ENCODE measurements around the gene STAP2.

The STAP2 gene

DNA sequence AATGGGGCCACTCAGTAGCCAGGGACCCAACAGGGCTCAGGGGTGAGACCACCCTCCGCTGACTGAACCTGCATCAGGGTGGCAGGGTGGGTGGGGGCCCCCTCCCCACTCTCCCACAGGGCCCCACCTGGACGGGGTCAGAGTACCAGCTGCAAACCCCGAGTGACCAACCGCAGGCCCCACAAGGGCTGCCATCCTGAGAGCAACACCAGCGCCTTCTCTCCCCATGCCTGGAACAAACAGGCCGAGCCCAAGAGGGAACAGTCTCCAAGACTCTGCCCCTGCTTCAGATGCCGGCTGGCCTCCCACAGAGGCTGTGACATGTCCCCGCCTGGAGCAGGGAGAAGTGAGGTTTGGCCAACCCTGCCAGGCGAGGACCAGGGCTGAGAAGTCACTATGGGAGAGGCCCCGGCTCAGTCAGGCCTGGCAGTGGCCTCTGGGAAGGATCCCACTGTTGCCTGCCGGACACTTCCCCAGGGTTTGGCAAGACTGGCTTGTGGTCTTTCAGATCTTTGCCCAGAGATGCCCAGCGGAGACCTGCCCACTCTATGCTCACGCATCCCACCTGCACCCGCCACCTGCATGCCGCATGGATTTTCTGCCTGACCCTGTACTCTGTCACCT lies 31.9 kb upstream of the STAP2 start:
- DNase-seq (ENCODE audit: low spot score): no peak

DNA sequence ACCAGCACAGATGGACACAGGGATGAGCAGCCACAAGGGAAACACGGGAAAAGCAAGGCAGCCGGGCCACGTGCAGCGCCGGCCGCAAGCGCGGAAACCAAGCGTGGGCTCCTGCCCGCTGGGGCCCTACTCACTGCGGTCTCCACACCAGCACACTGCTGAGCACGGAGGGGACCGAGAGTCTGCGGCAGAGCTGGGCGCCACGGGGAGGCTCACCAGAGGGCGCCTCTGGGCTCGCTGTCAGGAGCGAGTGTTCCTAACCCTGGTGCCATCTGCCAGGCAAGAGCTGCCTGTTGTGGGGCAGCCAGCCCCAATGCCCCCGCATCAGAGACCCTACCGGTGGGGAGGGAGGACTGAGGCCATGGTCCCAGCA lies 31.2 kb upstream of the STAP2 start:
- DNase-seq (ENCODE audit: low spot score): no peak

DNA sequence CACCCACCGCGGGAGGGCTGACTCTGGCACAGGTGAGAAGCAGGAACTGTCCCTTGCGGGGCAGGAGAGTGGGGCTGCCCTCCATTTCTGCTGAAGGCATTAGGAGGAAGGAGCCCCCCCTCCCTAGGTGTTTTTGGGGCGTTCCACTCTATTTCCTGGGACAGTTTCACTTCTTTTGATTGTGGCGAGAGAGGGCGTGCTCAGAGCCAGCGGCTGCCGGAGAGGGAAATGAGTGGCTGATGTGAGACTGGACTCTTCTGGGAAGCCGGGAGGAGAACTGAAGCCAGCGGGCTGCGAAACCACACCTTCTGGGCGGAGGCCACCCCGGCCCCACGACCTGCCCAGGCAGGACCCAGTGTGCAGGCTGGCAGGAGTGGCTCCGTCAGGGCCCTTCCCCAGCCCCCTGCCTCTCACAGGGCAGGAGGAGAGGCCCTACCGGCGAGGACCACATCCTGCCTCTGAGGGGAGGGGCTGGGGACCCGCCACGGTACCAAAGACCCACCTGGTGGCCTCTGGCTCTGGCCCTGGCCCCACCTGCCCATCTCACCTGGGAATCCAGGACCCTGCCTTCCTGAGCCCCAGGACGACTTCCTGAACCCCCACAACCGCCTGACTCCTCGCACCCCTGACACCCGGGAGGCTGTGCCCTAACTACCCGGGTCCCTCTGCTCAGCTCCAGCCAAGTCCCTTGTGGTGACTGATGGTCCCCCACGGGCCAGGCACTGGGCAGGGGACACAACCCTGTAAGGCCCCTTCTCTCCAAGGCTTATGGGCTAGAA lies 30.7 kb upstream of the STAP2 start:
- DNase-seq (ENCODE audit: low spot score): no peak

DNA sequence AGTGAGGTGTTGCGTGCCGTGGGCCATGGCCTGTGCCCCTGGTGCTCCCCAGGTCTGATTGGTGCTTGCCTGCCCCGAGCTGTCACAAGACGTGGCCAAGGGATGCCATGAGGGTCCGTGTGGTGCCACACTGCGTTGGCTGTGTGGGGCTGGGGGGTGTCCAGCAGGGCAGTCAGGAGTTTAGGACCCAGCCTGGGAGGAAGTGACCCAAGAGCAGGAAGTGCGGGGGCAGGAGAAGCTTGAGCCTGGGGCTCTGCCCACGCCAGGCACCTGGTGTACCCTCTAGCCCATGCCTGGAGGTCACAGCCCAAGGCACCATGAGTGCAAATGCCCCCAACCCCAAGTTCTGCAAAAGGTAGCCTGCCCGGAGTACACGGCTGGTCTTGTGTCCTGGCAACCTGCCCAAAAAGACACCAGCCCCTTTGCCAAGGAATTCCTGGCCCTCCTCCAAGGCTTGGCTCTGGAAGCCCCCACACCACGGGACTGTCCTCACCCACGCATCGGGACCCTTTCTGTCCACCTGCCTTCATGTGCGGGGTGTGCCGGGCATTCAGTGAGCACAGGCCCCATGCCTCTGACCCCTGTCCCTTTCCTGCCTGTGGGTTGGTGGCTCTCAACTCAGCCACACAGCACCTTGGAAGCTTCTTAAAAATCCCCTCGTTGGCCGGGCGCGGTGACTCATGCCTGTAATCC lies 29.6 kb upstream of the STAP2 start:
- DNase-seq (ENCODE audit: low spot score): no peak

DNA sequence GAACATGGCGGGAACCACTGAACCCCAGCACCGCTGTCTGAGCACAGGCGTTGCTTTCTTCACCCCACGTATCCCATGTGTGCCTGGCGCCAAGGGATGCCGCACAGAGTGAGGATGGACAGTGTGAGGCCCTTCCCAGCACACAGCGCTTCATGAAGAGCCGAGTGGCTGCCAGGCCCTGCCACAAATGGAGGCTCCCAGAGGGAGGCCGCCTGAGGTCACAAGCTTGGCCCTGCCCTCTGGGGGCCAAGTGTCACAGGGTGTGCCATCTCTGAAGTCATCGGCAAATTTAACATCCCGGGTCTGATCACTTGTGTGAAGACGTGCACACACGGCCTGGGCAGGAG lies 29.1 kb upstream of the STAP2 start:
- DNase-seq (ENCODE audit: low spot score): no peak

DNA sequence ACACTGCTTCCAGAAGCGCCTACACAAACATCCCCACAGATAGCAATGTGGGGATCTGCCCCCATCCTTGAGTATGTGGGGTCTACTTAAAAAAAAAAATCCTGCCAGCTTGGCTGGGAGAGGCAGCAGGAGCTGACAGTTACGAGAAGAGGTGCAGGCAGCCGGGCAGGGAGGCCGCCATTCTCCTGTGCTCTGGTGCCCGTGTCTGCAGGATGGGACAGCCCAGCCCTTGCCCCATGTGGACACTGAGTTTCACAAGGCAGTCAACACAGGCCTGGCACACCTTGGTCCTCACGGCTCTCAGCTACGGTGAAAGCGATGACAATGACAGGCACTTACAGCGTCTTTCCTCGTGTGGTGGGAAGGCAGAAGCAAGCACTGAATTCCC lies 28.7 kb upstream of the STAP2 start:
- DNase-seq (ENCODE audit: low spot score): no peak

DNA sequence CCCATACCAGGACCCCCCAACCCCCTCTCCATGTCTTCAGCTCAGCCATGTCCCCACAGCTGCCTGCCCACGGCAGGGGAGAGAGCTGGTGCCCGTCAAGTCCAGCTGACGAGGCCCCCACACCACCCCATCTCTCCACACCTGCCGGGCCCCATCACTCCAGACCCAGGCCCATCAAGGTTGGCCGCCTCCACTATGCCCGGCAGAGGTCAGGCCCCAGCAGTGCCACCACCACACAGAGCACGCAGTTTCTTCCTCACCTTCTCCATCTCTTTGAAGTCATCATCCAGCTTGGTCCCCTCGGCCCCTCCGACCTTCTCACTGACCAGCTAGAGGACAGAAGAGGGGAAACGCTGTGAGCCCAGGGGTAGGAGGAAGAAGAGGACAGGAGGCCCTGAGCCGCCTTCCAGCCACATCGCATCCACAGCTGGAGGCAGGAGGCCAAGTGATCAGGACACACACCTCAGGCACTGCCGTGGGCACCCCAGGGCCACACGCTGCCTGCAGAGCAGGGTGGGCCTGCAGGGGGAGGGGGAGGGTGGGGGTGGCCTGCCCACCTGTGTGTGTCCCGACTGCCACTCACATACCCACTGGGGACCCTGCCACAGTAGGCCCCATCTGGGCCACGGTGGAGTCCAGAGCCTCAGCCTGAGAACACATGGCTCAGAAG lies 28.2 kb upstream of the STAP2 start:
- DNase-seq (ENCODE audit: low spot score): no peak

DNA sequence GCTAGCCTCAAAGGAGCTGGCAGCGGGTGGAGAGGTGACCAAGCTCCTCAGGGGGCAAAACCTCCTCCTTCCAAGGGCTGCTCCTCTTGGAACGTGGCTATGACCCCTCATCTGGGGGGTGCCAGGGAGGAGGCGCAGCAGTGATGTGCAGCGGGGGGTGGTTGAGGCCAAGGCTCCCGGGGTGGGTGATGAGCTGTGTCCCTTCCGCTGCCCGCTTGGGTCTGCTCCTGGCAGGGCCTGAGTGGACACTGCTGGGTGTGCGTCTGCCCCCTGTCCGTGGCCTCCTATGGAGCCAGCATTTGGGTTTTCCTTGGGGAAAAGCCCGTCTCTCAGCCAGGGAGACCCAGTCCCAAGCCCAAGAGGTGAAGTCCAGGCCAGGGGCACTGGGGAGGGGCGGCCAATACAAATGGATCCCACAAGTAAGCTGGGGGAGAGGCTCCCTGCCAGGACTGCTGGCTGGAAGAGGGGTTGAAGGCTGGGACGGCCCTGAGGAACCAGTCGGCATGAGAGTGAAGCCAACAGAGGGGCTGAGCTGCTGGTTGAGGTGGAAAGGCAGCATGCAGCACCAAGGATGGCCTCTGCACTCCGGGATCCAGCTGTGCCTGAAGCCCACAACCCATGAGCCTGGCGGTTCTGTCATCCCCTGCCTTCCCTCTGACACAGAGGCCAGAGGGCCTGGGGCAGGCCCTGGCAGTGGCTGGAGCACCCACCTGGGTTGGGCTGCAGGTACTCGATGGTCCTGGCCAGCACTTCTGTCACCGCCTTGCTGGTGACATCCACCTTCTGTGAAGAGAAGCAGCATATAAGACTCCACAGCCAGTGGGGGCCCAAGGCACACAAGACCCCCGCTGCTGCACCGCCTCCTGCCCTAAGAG lies 27.4 kb upstream of the STAP2 start:
- no peak for DNase-seq (ENCODE audit: low spot score)

DNA sequence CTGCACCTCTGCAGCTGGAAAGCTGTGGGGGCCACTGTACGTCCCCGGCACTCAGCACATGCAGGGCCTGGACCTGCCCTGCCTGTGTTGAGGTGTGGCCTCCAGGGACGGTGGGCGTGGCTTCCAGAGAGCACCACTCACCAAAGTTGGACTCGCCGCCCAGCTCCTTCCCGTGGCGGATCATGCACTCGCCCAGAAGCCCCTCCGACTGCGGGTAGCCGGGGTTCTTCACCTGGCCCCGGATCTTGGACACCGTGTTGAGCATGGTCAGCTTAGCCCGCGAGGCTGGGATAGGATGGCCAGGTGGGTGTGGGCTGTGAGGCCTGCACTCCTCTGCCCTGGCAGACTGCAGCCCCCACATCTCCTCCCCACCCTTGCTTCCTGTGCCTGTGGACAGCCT lies 26.7 kb upstream of the STAP2 start:
- DNase-seq (ENCODE audit: low spot score): no peak

DNA sequence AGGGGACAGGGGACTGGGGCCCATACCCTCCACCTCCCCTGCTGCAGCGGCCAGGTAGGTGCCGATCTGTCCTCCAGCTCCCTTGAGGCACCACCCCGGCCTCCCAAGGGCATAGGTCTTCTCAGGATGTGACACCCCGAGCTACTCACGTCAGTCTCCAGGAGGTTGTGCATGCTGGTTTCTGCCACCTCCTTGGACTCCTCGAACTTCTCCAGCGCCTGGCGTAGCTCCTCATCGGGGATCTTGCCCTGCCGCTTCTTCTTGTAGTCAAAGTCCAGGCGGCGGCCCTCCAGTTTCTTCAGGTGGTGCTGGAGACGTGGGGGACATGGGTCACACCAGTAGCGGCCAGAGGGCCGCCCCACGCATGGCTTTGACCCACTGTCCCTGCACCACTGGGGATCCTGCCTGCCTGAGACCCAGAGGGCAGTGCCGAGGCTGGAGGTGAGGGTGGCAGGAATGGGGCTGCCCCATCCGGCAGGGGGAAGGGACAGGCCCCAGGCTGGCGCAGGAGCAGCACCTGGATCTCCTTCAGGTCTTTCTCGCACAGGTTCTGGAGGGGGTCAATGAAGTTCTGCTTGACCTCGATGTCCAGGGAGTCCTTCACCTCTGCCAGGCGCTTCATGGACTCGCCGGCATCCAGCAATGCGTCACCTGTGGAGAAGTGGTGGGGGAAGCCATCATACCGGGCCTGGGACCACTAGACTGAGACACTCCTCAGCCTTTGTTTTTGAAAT lies 25.1 kb upstream of the STAP2 start:
- DNase-seq (ENCODE audit: low spot score): no peak

DNA sequence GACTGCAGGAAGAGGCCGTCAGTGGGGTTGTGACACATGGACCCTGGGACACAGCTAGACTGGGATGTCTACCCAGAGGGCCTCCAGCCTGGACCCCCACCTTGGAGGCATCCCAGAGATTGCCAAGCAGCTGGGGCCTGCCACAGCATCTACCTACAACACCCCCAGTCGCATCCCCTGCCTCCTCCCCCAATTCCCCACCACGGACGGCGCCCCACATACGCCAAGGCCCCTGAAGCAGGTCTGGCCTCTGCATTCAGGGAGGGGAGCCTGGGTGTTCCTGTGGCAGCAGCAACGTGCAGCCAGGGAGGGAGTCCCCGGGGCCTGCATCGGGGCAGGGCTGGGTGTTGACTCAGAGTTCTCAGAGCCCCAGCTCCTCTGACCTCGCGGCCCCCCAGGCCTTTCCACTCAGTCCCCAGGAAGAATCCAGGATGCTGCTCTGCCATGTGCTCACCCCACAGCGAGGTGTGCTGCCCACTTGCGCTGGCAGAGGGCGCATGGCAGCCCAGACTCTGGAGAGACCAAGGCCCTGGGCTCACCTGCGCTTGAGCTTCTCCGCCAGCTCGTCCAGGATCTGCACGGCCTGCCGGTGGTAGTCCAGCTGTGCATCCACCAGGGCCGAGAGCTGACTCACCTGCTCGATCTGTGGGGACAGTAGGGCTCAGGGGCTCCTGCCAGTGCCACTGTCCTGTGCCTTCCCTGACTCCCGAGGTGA lies 24.4 kb upstream of the STAP2 start:
- no peak for DNase-seq (ENCODE audit: low spot score)

DNA sequence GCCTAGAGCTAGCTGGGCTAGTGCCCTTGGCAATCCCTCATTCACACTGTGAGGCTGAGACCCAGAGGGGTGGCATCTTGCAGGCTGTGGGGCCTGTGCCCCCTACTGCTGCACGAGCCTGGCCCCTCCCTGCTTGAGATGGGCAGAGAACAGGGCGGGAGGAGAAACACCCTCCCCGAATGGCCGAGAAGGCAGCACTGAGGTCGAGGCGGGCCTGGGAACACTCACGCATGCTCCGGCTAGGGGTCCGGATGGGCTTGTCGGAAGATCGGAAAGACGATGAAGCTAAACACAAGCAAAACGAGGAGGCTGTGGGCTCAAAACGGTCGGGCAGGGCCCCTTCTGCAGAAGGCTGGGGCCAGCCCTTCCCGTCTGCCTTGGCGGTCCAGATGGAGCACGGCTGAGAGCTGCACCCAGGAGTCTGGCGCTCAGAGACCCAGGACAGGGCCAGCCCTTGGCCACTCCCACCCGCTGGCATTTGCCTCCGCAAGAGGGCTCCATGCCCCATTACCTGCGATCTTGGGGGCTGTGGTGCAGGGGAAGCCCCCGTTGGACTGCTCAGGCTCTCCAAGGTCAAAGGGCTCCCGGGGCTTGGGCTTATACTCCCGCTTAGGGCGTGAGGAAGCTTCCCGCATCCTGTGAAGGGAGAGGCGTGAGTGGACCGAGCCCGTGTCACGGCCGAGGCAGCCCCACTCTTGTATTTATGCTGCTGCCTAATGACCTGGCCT lies 23.6 kb upstream of the STAP2 start:
- DNase-seq (ENCODE audit: low spot score): no peak

DNA sequence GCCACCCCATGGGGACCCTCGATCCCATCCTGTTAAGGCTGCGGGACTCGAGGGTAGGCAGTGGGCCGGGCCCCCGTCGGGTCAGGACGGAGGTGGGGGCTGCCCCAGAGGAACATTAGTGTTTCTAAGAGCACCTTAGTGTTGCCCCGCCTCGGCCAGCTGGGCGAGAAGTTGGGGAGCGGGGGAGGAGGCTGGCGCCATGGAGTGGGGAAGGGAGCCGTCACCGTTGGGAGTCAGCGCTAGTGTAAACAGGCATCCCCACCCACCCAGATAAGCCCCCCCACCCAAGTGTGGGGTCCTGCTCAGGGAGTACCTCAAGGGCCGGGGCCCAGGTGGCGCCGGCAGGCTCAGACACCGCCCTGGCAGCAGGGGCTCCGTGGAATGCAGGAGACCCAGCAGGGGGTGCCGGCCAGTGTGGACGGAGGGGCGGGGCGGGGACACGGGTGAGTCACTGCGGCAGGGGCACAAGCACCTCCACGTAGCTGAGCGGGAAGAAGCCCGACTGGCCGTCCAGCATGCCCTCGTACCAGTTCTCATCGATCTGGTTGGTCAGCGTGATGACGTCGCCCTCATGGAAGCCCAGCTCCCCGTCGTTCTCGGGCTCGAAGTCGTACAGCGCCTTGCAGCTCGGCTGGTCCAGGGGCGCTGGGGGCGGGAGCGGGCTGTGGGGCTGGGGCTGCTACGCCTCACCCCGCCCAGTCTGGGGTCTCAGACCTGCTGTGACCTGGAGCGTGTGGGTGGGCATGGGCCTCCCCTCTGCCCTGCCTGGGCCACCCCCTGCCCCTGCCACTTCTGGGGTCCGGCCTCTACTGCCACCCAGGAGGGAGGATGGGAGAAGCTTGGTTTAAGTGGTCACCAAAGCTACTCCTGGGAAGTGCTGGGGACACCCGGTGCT lies 22.8 kb upstream of the STAP2 start:
- no peak for DNase-seq (ENCODE audit: low spot score)

DNA sequence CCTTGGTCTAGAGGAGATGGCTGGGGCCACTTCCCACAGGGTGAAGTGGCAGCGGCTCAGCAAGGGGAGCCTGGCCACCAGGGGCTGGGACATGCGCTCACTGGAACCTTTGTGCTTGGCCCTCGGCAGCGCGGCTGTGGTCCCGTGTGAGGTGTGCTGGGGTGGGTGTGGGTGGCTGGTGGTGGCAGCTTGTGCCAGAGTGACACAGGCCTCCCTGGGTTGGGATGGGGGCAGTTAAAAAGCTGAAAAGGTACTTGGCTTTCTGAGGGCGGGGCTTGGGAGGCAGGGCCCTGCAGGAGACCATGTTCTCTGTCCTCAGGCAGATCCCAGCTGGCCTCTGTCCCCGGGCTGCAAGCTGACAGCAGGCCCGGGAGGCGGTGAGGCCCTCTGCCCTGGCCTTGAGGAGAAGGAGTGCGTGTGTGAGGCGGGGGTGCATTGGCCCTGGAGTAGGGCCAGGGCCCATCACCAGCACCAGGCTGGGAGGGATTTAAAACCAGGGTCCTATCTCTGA lies 22.1 kb upstream of the STAP2 start:
- DNase-seq (ENCODE audit: low spot score): no peak

DNA sequence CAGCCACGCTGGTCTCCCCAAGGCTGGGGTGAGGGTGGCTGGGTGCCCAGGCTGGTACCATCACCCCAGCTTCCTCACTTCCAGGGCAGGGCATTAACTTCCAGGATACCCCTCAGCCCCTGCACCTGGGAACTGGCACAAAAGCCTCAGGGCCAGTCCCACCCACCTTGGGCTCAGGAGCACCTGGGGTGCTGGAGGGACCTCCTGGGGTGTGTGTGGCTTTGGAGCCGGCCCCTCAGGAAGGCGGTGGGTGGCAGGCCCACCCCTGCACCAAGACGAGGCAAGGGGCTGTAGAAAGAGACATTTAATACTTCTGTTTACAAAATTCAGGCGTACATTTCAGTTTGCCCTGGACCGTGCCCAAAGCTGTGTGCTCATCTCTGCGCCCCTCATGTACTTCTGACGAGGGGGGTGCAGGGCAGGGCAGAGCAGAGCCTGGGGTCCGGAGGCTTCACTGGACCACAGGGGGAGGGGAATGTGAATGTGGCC lies 21.5 kb upstream of the STAP2 start:
- DNase-seq (ENCODE audit: low spot score): no peak

DNA sequence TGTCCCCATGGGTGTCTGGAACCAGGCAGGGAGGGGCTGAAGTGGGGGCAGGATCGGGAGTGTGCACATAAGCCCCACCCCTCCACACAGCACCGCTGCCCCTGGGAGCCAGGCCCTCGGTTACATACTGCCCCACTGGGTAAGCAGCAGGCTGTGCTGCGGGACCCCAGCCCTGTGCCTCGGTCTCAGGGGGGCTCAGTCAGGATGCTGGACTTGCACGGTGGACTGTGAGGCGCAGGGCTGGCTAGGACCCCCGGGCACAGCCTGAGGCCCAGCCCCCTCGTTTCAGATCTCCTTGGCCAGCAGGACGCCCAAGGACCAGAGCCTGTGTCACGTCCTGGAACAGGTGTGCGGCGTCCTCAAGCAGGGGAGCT lies 21.0 kb upstream of the STAP2 start:
- DNase-seq (ENCODE audit: low spot score): no peak

DNA sequence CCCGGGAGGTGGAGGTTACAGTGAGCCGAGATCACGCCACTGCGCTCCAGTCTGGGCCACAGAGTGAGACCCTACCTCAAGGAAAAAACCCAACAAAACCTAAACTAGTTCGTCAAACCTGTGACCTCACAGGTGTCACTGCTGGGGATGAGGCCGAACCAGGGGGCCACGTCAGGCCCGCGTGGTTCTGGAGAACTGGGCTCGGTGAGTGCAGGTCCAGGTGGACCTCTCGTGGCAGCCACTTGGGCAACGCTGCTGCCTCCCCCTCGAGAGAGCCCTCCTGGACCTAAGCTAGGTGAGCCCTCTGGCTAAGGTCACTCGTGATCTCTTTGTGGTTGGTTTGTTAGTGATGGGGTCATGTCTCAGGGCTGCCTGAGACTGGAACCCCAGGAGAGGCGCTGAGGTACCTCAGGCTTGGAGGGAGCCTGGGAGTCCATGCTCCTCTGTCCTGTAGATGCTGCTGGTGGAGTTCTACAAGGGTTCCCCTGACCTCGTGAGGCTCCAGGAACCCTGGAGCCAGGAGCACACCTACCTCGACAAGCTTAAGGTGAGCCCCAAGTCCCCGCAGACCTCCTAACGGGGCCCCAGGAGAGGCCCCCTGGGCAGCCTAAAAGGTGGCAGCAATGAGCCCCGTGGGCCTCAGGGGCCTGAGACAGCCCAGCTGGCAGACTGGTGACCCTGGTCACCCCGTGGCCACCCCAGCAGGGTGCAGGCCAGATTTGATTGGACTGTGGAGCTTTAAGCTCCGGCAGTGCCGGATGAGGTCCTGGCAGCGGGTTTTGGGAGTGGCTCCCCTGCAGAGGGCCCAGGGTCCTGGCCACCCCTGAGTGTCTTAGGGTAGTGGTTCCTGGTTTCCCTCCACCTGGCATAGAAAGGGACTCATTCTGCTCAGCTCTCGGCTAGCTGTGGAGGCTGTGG lies 20.3 kb upstream of the STAP2 start:
- no peak for DNase-seq (ENCODE audit: low spot score)

Measured in putamen (tissue), 1 donor.